HCT116 (cell line): ENCODE measurements around the gene BORA. TPM values are rescaled to one million over a fixed set of nuclear protein-coding genes. Genes with fewer than 3 reads are reported as not detected.

Experiments used
- ATAC-seq: fragments of 200-7000 bp; cut with Tn5 transposase; 2 replicates; pipeline ENCODE4 v1.9.1; 2020; ENCODE audit warnings: mild to moderate bottlenecking, moderate library complexity
- BruUV-seq: library from RNA; stranded (reverse); fragments of 400-500 nt; replicated peaks from 2 replicates; lab custom pipeline; 2021; lab: Mats Ljungman, UMichigan
- CTCF ChIA-PET: fragments of 300-600 bp; sonication (Branson Sonifier 250); formaldehyde crosslinking; loops from one replicate; lab custom pipeline; 2021; ENCODE audit warnings: antibody characterized with exemption; lab: Charles Lee
- POLR2A ChIA-PET: fragments of 300-600, 350-600 bp; sonication (Branson Sonifier 250); formaldehyde crosslinking; loops from one replicate; lab custom pipeline; 2021; ENCODE audit warnings: antibody characterized with exemption; lab: Charles Lee
- RAD21 ChIA-PET, 2 experiments: fragments of 300-600 bp; sonication (Branson Sonifier 250); formaldehyde crosslinking; loops; one replicate each; lab custom pipeline; 2023; ENCODE audit warnings: low total read pairs in 2 of 2; ENCODE audit not compliant: uncharacterized antibody in 2 of 2, unreplicated experiment in 2 of 2, low non-redundant PET in 1 of 2; lab: Charles Lee
- DNase-seq: peaks from one replicate; pipeline ENCODE4 v3.0.0-alpha.2; 2010; ENCODE audit warnings: low read depth, low spot score
- H2AFZ ChIP-seq: fragments of 200-600 bp; shearing (Covaris generic), sonication (generic); 2 replicates; pipeline ENCODE4 v1.6.1; 2017; ENCODE audit warnings: low read depth, mixed run types, mixed read lengths, antibody characterized with exemption, low read length; ENCODE audit not compliant: poor library complexity, severe bottlenecking
- H3K27ac ChIP-seq: 2 replicates; pipeline ENCODE4 v1.5.1; 2012; ENCODE audit warnings: low read depth, low read length
- H3K27me3 ChIP-seq: fragments of 200-600 bp; sonication (generic); 2 replicates; pipeline ENCODE4 v1.6.1; 2016; ENCODE audit warnings: mixed run types, low read length, mixed read lengths; ENCODE audit not compliant: insufficient read depth
- H3K36me3 ChIP-seq, 2 experiments: fragments of 200-500 bp in 1 of 2; fragments of 200-600 bp in 1 of 2; sonication (Bioruptor generic) in 1 of 2; sonication (generic) in 1 of 2; 2 replicates each; pipeline versions ENCODE4 v1.5.1 to v1.6.1; 2014 to 2016; ENCODE audit warnings: low read length in 2 of 2, inconsistent platforms in 1 of 2, mixed read lengths in 1 of 2, mixed run types in 1 of 2; ENCODE audit not compliant: insufficient read depth in 2 of 2, control insufficient read depth in 1 of 2
- H3K4me1 ChIP-seq, 2 experiments: fragments of 200-600 bp in 1 of 2; sonication (generic) in 1 of 2; 2 replicates each; pipeline versions ENCODE4 v1.5.1 to v1.6.1; 2012 to 2017; ENCODE audit warnings: low read length in 2 of 2, inconsistent platforms in 1 of 2, mild to moderate bottlenecking in 1 of 2, mixed read lengths in 1 of 2, mixed run types in 1 of 2, moderate library complexity in 1 of 2; ENCODE audit not compliant: insufficient read depth in 2 of 2, control insufficient read depth in 1 of 2
- H3K4me2 ChIP-seq: fragments of 200-600 bp; sonication (generic); 2 replicates; pipeline ENCODE4 v1.6.1; 2017; ENCODE audit warnings: mixed run types, low read length, mixed read lengths
- H3K4me3 ChIP-seq, 2 experiments: fragments of 200-600 bp in 1 of 2; sonication (generic) in 1 of 2; replicated peaks in 1 of 2; 2 replicates each; pipeline ENCODE4 v1.5.1; 2011 to 2016; ENCODE audit warnings: low read length in 2 of 2, control low read depth in 1 of 2, low read depth in 1 of 2, mild to moderate bottlenecking in 1 of 2, mixed read lengths in 1 of 2, mixed run types in 1 of 2
- H3K79me2 ChIP-seq: fragments of 200-600 bp; sonication (generic); 2 replicates; pipeline ENCODE4 v1.6.1; 2017; ENCODE audit warnings: mild to moderate bottlenecking, mixed run types, low read length, moderate library complexity, mixed read lengths; ENCODE audit not compliant: insufficient read depth
- H3K9ac ChIP-seq: fragments of 200-600 bp; sonication (generic); 2 replicates; pipeline ENCODE4 v1.6.1; 2016; ENCODE audit warnings: low read length, mixed read lengths
- H3K9me2 ChIP-seq: fragments of 200-600 bp; sonication (generic), shearing (Covaris generic); 2 replicates; pipeline ENCODE4 v1.6.1; 2017; ENCODE audit warnings: mixed run types, mild to moderate bottlenecking, moderate library complexity; ENCODE audit not compliant: insufficient read depth
- H3K9me3 ChIP-seq, 2 experiments: fragments of 200-500 bp in 1 of 2; fragments of 200-600 bp in 1 of 2; sonication (Bioruptor generic) in 1 of 2; sonication (generic) in 1 of 2; 2 replicates each; pipeline ENCODE4 v1.6.1; 2014 to 2017; ENCODE audit warnings: low read length in 2 of 2, mixed read lengths in 2 of 2, inconsistent platforms in 1 of 2, low read depth in 1 of 2, mild to moderate bottlenecking in 1 of 2, mixed run types in 1 of 2, moderate library complexity in 1 of 2; ENCODE audit not compliant: control insufficient read depth in 1 of 2, insufficient read depth in 1 of 2
- H4K20me1 ChIP-seq: fragments of 200-600 bp; sonication (generic), shearing (Covaris generic); 2 replicates; pipeline ENCODE4 v1.6.1; 2017; ENCODE audit warnings: mixed run types, mild to moderate bottlenecking, moderate library complexity; ENCODE audit not compliant: insufficient read depth
- CEBPB ChIP-seq: IDR thresholded peaks from 2 replicates; pipeline ENCODE4 v1.6.1; 2012; ENCODE audit warnings: low read depth
- EGR1 ChIP-seq: IDR thresholded peaks from 2 replicates; pipeline ENCODE4 v1.6.1; 2012; ENCODE audit warnings: low read depth
- ELF1 ChIP-seq: IDR thresholded peaks from 2 replicates; pipeline ENCODE4 v1.6.1; 2012; ENCODE audit warnings: low read depth, borderline replicate concordance
- EZH2 ChIP-seq: fragments of 200-600 bp; sonication (generic); IDR thresholded peaks from 2 replicates; pipeline ENCODE4 v1.6.1; 2017; ENCODE audit warnings: antibody characterized with exemption, mixed run types
- EZH2phosphoT487 ChIP-seq: fragments of 200-600 bp; IDR thresholded peaks from 2 replicates; pipeline ENCODE4 v1.6.1; 2018; ENCODE audit warnings: antibody characterized with exemption, borderline replicate concordance
- FOSL1 ChIP-seq: IDR thresholded peaks from 2 replicates; pipeline ENCODE4 v1.6.1; 2012; ENCODE audit warnings: low read depth
- JUND ChIP-seq: IDR thresholded peaks from 2 replicates; pipeline ENCODE4 v1.6.1; 2012
- MAX ChIP-seq: IDR thresholded peaks from 2 replicates; pipeline ENCODE4 v1.6.1; 2012
- POLR2A ChIP-seq: IDR thresholded peaks from 2 replicates; pipeline ENCODE4 v1.7.0; 2011; ENCODE audit warnings: borderline replicate concordance; ENCODE audit not compliant: insufficient read depth, insufficient read length; ENCODE audit errors: extremely low read depth
- POLR2AphosphoS5 ChIP-seq: IDR thresholded peaks from 2 replicates; pipeline ENCODE4 v1.6.1; 2011; ENCODE audit warnings: mild to moderate bottlenecking, low read depth, low read length, moderate library complexity
- RAD21 ChIP-seq: IDR thresholded peaks from 2 replicates; pipeline ENCODE4 v1.6.1; 2012; ENCODE audit warnings: low read depth, mild to moderate bottlenecking
- SIN3A ChIP-seq: IDR thresholded peaks from 2 replicates; pipeline ENCODE4 v1.6.1; 2012; ENCODE audit warnings: low read depth
- SP1 ChIP-seq: IDR thresholded peaks from 2 replicates; pipeline ENCODE4 v1.6.1; 2012; ENCODE audit warnings: low read depth
- SRF ChIP-seq: IDR thresholded peaks from 2 replicates; pipeline ENCODE4 v1.6.1; 2012; ENCODE audit warnings: low read depth
- TCF7L2 ChIP-seq: IDR thresholded peaks from 2 replicates; pipeline ENCODE4 v1.7.0; 2011; ENCODE audit warnings: borderline replicate concordance, inconsistent platforms; ENCODE audit not compliant: insufficient read depth, insufficient read length; ENCODE audit errors: extremely low read depth
- YY1 ChIP-seq: IDR thresholded peaks from 2 replicates; pipeline ENCODE4 v1.6.1; 2011; ENCODE audit warnings: low read length, low read depth, moderate library complexity, mild to moderate bottlenecking; ENCODE audit not compliant: insufficient replicate concordance; ENCODE audit errors: extremely low read depth
- ZBTB33 ChIP-seq: IDR thresholded peaks from 2 replicates; pipeline ENCODE4 v1.6.1; 2011; ENCODE audit warnings: mild to moderate bottlenecking, low read length, moderate library complexity; ENCODE audit not compliant: insufficient replicate concordance; ENCODE audit errors: extremely low read depth
- ZFX ChIP-seq: fragments of 450-650 bp; IDR thresholded peaks from 2 replicates; pipeline ENCODE4 v1.6.1; 2017
- intact Hi-C: fragments of 100-400 bp; cut with micrococcal nuclease; formaldehyde crosslinking; loops from 2 replicates; pipeline ENCODE4 v1.10.0; 2022
- total RNA-seq: library from RNA; stranded (reverse); gene quantifications from one replicate; pipeline ENCODE4 v1.2.1, GENCODE V29; 2021; ENCODE audit not compliant: unreplicated experiment
- TF ChIP-seq, protein P1 (sequence below), 3 experiments: fragments of 200-600 bp in 1 of 3; sonication (generic) in 1 of 3; IDR thresholded peaks in 2 of 3; conservative IDR thresholded peaks in 1 of 3; 2 replicates each; pipeline ENCODE4 v1.5.1; 2012 to 2017; ENCODE audit warnings: low read depth in 2 of 3, low read length in 2 of 3, antibody characterized with exemption in 1 of 3, borderline replicate concordance in 1 of 3, control low read depth in 1 of 3, mild to moderate bottlenecking in 1 of 3, mixed read lengths in 1 of 3, mixed run types in 1 of 3, moderate library complexity in 1 of 3; ENCODE audit not compliant: insufficient read depth in 1 of 3
- TF ChIP-seq, protein P2 (sequence below): IDR thresholded peaks from 2 replicates; pipeline ENCODE4 v1.6.1; 2012

Gene BORA
- total RNA-seq, 1 experiment from 2014 or later: 27.6 TPM

DNA sequence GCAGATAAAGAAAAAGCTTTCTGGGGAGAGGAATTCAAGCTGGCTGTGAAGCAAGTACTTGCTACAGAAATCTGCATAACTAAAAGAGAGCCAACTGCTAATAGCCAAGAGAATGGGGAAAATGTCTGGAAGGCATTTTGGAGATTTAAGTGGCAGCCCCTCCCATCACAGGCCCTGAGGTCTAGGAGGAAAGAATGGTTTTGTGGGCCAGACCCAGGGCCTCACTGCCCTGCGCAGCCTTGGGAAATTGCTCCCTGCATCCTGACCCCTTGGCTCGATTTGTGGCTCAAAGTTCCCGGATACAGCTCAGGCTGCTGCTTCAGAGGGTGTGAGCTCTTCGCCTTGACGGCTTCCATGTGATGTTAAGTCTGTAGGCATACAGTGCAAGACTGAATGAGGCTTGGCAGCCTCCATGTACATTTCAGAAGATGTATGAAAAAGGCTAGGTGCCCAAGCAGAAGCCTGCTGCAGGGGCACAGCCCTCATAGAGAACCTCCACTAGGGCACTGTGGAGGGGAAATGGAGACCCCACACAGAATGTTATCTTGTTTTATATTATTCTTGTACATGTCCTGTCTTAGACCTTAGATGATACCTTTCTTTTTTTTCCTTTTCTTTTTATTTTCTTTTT lies 34.7 kb upstream of the BORA start (continued):
- TF ChIP-seq ELF1: no peak
- no peak for TF ChIP-seq EZH2

GRCh38 chr13:72693832-72694231 lies 33.9 kb upstream of the BORA start:
- no TSS peak for BruUV-seq
- POLR2A ChIA-PET: no interaction called here
- Histone ChIP-seq H3K4me1 (no peaks in the 10 kb centered on the region), H3K4me3 (no peak overlapping the region), H3K9me2 (no peaks in the 10 kb centered on the region), H3K36me3 (no peaks in the 10 kb centered on the region), H3K27me3 (no peaks in the 10 kb centered on the region), H3K9me3 (no peaks in the 10 kb centered on the region), H3K79me2 (no peaks in the 10 kb centered on the region), H3K9ac (no peak overlapping the region), H3K4me2 (no peak overlapping the region), H3K27ac (no peak overlapping the region), H2AFZ (no peak overlapping the region), H4K20me1 (no peaks in the 10 kb centered on the region)
- no peak for DNase-seq
- TF ChIP-seq ELF1: no peak
- TF ChIP-seq, protein P1, sequence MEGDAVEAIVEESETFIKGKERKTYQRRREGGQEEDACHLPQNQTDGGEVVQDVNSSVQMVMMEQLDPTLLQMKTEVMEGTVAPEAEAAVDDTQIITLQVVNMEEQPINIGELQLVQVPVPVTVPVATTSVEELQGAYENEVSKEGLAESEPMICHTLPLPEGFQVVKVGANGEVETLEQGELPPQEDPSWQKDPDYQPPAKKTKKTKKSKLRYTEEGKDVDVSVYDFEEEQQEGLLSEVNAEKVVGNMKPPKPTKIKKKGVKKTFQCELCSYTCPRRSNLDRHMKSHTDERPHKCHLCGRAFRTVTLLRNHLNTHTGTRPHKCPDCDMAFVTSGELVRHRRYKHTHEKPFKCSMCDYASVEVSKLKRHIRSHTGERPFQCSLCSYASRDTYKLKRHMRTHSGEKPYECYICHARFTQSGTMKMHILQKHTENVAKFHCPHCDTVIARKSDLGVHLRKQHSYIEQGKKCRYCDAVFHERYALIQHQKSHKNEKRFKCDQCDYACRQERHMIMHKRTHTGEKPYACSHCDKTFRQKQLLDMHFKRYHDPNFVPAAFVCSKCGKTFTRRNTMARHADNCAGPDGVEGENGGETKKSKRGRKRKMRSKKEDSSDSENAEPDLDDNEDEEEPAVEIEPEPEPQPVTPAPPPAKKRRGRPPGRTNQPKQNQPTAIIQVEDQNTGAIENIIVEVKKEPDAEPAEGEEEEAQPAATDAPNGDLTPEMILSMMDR (IDR thresholded peaks at IDR 0.05 in 2 of 3, conservative IDR thresholded peaks at IDR 0.05 in 1 of 3; ENCODE audit: borderline replicate concordance in 1 of 3, insufficient read depth in 1 of 3, low read depth in 2 of 3, low read length in 2 of 3): no peak
- TF ChIP-seq MAX: no peak
- TF ChIP-seq RAD21: no peak
- no peak for TF ChIP-seq ZFX
- TF ChIP-seq SIN3A: no peak
- TF ChIP-seq JUND: no peak
- TF ChIP-seq TCF7L2: no peak
- no peak for TF ChIP-seq YY1
- no peak for TF ChIP-seq EZH2
- no peak for TF ChIP-seq EZH2phosphoT487
- no peak for TF ChIP-seq FOSL1
- no peak for TF ChIP-seq EGR1
- no peak for TF ChIP-seq CEBPB
- no peak for TF ChIP-seq ZBTB33
- no peak for TF ChIP-seq SRF
- TF ChIP-seq POLR2AphosphoS5: no peak
- TF ChIP-seq, protein P2, sequence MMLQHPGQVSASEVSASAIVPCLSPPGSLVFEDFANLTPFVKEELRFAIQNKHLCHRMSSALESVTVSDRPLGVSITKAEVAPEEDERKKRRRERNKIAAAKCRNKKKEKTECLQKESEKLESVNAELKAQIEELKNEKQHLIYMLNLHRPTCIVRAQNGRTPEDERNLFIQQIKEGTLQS: no peak
- no peak for TF ChIP-seq SP1
- TF ChIP-seq POLR2A: no peak
- CTCF ChIA-PET: interaction anchor here (1.1 kb wide), 1 partner anchor 128 kb away, joined by 3 read pairs; no protein-coding TSS in a partner anchor
- intact Hi-C loops: no loop called here
- RAD21 ChIA-PET: no interaction called here
- ATAC-seq: no peak
